RWPE2 (cell line): ENCODE data around the gene MFAP2.
"Not testable (repeated sequence)": the region's sequence is repeated elsewhere in the genome, so short reads cannot be mapped to it uniquely, and the experiment has no call there.

Source experiments
- ATAC-seq: fragments of 200-7000 bp; cut with Tn5 transposase; 3 replicates; pipeline ENCODE4 v1.9.1; 2021; ENCODE audit warnings: low read depth
- DNase-seq: peaks from one replicate; pipeline ENCODE4 v3.0.0-alpha.2; 2020; ENCODE audit warnings: low spot score
- H3K27ac ChIP-seq: fragments of 450-650 bp; 2 replicates; pipeline ENCODE4 v1.5.1; 2017; ENCODE audit warnings: mild to moderate bottlenecking; ENCODE audit not compliant: poor library complexity, severe bottlenecking
- H3K27me3 ChIP-seq: fragments of 250-450 bp; sonication (Bioruptor Pico); 2 replicates; pipeline ENCODE4 v1.5.1; 2021; ENCODE audit warnings: mild to moderate bottlenecking, moderate library complexity; ENCODE audit not compliant: insufficient read depth, poor library complexity, severe bottlenecking
- H3K36me3 ChIP-seq: fragments of 250-450 bp; sonication (Bioruptor Pico); 2 replicates; pipeline ENCODE4 v1.5.1; 2020; ENCODE audit warnings: low read depth, mild to moderate bottlenecking, moderate library complexity
- H3K4me1 ChIP-seq: fragments of 250-450 bp; sonication (Bioruptor Pico); 2 replicates; pipeline ENCODE4 v1.5.1; 2021; ENCODE audit warnings: mild to moderate bottlenecking, moderate library complexity; ENCODE audit not compliant: insufficient read depth, poor library complexity, severe bottlenecking
- H3K4me3 ChIP-seq: fragments of 250-450 bp; sonication (Bioruptor Pico); 2 replicates; pipeline ENCODE4 v1.5.1; 2021; ENCODE audit warnings: mild to moderate bottlenecking, moderate library complexity; ENCODE audit not compliant: severe bottlenecking
- H3K9me3 ChIP-seq: fragments of 250-450 bp; sonication (Bioruptor Pico); 2 replicates; pipeline ENCODE4 v1.5.1; 2021; ENCODE audit warnings: mild to moderate bottlenecking, moderate library complexity; ENCODE audit not compliant: severe bottlenecking
- TF ChIP-seq, protein P1 (sequence below): fragments of 450-650 bp; IDR thresholded peaks from one replicate; pipeline ENCODE4 v1.5.1; 2017; ENCODE audit warnings: mild to moderate bottlenecking, moderate library complexity; ENCODE audit not compliant: poor library complexity, severe bottlenecking

Gene MFAP2

DNA sequence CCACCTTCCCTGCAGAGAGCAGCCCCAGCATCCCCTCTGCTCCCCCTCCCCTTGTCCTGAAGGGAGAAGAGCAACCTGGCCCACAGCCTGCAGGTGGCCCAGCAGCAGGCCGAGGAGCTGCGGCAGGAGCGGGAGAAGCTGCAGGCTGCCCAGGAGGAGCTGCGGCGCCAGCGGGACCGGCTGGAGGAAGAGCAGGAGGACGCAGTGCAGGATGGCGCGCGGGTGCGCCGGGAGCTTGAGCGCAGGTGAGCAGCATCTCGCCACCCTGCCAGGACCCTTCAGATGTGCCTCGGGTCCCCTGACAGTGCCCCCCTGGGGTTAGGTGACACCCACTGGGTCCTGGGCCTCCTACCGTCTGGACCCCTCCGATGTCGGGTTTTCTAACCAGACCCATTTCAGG is 36.4 kb downstream of the MFAP2 start:
- Histone ChIP-seq H3K36me3 (no peaks in the 10 kb centered on the region; the same call in 1 of the 2 replicates), H3K4me3 (no peak overlapping the region), H3K27me3 (no peaks in the 10 kb centered on the region), H3K9me3 (no peaks in the 10 kb centered on the region), H3K27ac (no peak overlapping the region), H3K4me1 (peaks cover 10% of the 10 kb centered on the region)
- ATAC-seq, result no peak
- TF ChIP-seq, protein P1, sequence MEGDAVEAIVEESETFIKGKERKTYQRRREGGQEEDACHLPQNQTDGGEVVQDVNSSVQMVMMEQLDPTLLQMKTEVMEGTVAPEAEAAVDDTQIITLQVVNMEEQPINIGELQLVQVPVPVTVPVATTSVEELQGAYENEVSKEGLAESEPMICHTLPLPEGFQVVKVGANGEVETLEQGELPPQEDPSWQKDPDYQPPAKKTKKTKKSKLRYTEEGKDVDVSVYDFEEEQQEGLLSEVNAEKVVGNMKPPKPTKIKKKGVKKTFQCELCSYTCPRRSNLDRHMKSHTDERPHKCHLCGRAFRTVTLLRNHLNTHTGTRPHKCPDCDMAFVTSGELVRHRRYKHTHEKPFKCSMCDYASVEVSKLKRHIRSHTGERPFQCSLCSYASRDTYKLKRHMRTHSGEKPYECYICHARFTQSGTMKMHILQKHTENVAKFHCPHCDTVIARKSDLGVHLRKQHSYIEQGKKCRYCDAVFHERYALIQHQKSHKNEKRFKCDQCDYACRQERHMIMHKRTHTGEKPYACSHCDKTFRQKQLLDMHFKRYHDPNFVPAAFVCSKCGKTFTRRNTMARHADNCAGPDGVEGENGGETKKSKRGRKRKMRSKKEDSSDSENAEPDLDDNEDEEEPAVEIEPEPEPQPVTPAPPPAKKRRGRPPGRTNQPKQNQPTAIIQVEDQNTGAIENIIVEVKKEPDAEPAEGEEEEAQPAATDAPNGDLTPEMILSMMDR, result no peak
- peak; percentile 78 for DNase-seq

GRCh38 chr1:16939386-16940180 is 40.8 kb downstream of the MFAP2 start:
- H3K27ac ChIP-seq, H3K9me3 ChIP-seq, H3K36me3 ChIP-seq, DNase-seq, H3K4me3 ChIP-seq, H3K27me3 ChIP-seq, H3K4me1 ChIP-seq: not testable (repeated sequence)
- peak; percentile 45; the same call in 2 of the 3 replicates for ATAC-seq

- no peaks in the 10 kb centered on the region for H3K4me1 ChIP-seq
- ATAC-seq, result no peak
- no peaks in the 10 kb centered on the region for H3K9me3 ChIP-seq
- TF ChIP-seq, protein P1, result no peak
- H3K4me3 ChIP-seq, result no peak overlapping the region
- no peaks in the 10 kb centered on the region for H3K27me3 ChIP-seq
- DNase-seq, result no peak
- no peak overlapping the region for H3K27ac ChIP-seq
- H3K36me3 ChIP-seq, result no peaks in the 10 kb centered on the region
Measured at GRCh38 chr1:16938351-16939321, 41.8 kb downstream of the MFAP2 start.

- not testable (repeated sequence) for H3K4me1 ChIP-seq, DNase-seq, H3K9me3 ChIP-seq, H3K27ac ChIP-seq, ATAC-seq, H3K4me3 ChIP-seq, H3K27me3 ChIP-seq, H3K36me3 ChIP-seq
Measured at GRCh38 chr1:16936580-16936979, 43.8 kb downstream of the MFAP2 start.

- not testable (repeated sequence) for H3K4me3 ChIP-seq, H3K36me3 ChIP-seq, H3K4me1 ChIP-seq, DNase-seq, H3K27me3 ChIP-seq, H3K9me3 ChIP-seq, H3K27ac ChIP-seq, ATAC-seq
Measured at GRCh38 chr1:16933945-16934344, 46.5 kb downstream of the MFAP2 start.

- H3K9me3 ChIP-seq, ATAC-seq, DNase-seq, H3K4me1 ChIP-seq, H3K27me3 ChIP-seq, H3K36me3 ChIP-seq, H3K4me3 ChIP-seq, H3K27ac ChIP-seq: not testable (repeated sequence)
Measured at GRCh38 chr1:16931206-16931934, 49.0 kb downstream of the MFAP2 start.

GRCh38 chr1:16929146-16930041 is 51.0 kb downstream of the MFAP2 start:
- H3K4me1 ChIP-seq, result peaks cover 12% of the 10 kb centered on the region
- H3K4me3 ChIP-seq, H3K27ac ChIP-seq, H3K36me3 ChIP-seq, H3K27me3 ChIP-seq, H3K9me3 ChIP-seq: not testable (repeated sequence)
- DNase-seq, result peak; percentile 88
- peak; percentile 32 for ATAC-seq
